Neural cell (in vitro differentiated cells): ENCODE data around the gene FXR1. TPM values are rescaled to one million over a fixed set of nuclear protein-coding genes. Genes with fewer than 3 reads are reported as not detected.

ENCODE experiments used
- H2AFZ ChIP-seq: fragments of 200-600, 300-800 bp; sonication (generic), shearing (Covaris generic); 2 replicates; pipeline ENCODE4 v1.6.0; 2014; ENCODE audit warnings: low read depth, mild to moderate bottlenecking, antibody characterized with exemption, low read length, moderate library complexity
- H3F3A ChIP-seq: fragments of 200-600 bp; shearing (Covaris generic); 2 replicates; pipeline ENCODE4 v1.6.1; 2016; ENCODE audit warnings: mild to moderate bottlenecking, moderate library complexity, mixed read lengths, antibody characterized with exemption, low read length; ENCODE audit not compliant: insufficient read depth, poor library complexity, severe bottlenecking
- H3K27ac ChIP-seq: fragments of 200-600, 300-800 bp; sonication (generic), shearing (Covaris generic); 2 replicates; pipeline ENCODE4 v1.5.1; 2014; ENCODE audit warnings: mild to moderate bottlenecking, low read length, moderate library complexity
- H3K27me3 ChIP-seq: fragments of 300-800, 200-600 bp; sonication (generic), shearing (Covaris generic); 2 replicates; pipeline ENCODE4 v1.6.0; 2014; ENCODE audit warnings: mild to moderate bottlenecking, low read depth, low read length, moderate library complexity; ENCODE audit not compliant: insufficient read depth
- H3K36me3 ChIP-seq: fragments of 300-800, 200-600 bp; sonication (generic), shearing (Covaris generic); 2 replicates; pipeline ENCODE4 v1.5.1; 2014; ENCODE audit warnings: mild to moderate bottlenecking, antibody characterized with exemption, low read length, moderate library complexity; ENCODE audit not compliant: insufficient read depth
- H3K4me2 ChIP-seq: fragments of 300-800, 200-600 bp; sonication (generic), shearing (Covaris generic); 2 replicates; pipeline ENCODE4 v1.6.0; 2014; ENCODE audit warnings: mild to moderate bottlenecking, low read length
- H3K4me3 ChIP-seq: fragments of 300-800, 200-600 bp; sonication (generic), shearing (Covaris generic); 2 replicates; pipeline ENCODE4 v1.5.1; 2014; ENCODE audit warnings: mild to moderate bottlenecking, low read length, moderate library complexity
- H3K79me2 ChIP-seq: fragments of 200-600 bp; shearing (Covaris generic); replicated peaks from 2 replicates; pipeline ENCODE4 v1.6.0; 2014; ENCODE audit warnings: mild to moderate bottlenecking, low read length, moderate library complexity; ENCODE audit not compliant: insufficient read depth
- H3K9ac ChIP-seq: fragments of 300-800, 200-600 bp; sonication (generic), shearing (Covaris generic); 2 replicates; pipeline ENCODE4 v1.6.1; 2016; ENCODE audit warnings: mild to moderate bottlenecking, low read length, mixed read lengths
- H3K9me2 ChIP-seq: fragments of 200-600 bp; shearing (Covaris generic); 2 replicates; pipeline ENCODE4 v1.6.1; 2016; ENCODE audit warnings: mild to moderate bottlenecking, low read length, mixed read lengths; ENCODE audit not compliant: insufficient read depth
- H3K9me3 ChIP-seq: fragments of 200-600, 300-800 bp; sonication (generic), shearing (Covaris generic); 2 replicates; pipeline ENCODE4 v1.6.1; 2016; ENCODE audit warnings: mild to moderate bottlenecking, mixed run types, low read length, moderate library complexity, mixed read lengths
- H4K20me1 ChIP-seq: fragments of 200-600 bp; shearing (Covaris generic); 2 replicates; pipeline ENCODE4 v1.6.1; 2016; ENCODE audit warnings: mild to moderate bottlenecking, mixed run types; ENCODE audit not compliant: insufficient read depth
- CTCF ChIP-seq: fragments of 450-650 bp; IDR thresholded peaks from 2 replicates; pipeline ENCODE4 v1.5.1; 2014; ENCODE audit warnings: antibody characterized with exemption, mild to moderate bottlenecking, moderate library complexity; ENCODE audit not compliant: poor library complexity, severe bottlenecking
- EP300 ChIP-seq: fragments of 450-650 bp; conservative IDR thresholded peaks from 2 replicates; pipeline ENCODE4 v1.6.1; 2014; ENCODE audit warnings: antibody characterized with exemption, mild to moderate bottlenecking, moderate library complexity; ENCODE audit not compliant: poor library complexity, severe bottlenecking
- EZH2 ChIP-seq: fragments of 200-600, 300-800 bp; shearing (Covaris generic), sonication (generic); IDR thresholded peaks from 2 replicates; pipeline ENCODE4 v1.6.1; 2014; ENCODE audit warnings: antibody characterized with exemption, low read length, borderline replicate concordance, mild to moderate bottlenecking; ENCODE audit not compliant: insufficient read depth, poor library complexity, severe bottlenecking
- MXI1 ChIP-seq: fragments of 450-650 bp; conservative IDR thresholded peaks from 2 replicates; pipeline ENCODE4 v1.6.1; 2014; ENCODE audit warnings: antibody characterized with exemption, mild to moderate bottlenecking; ENCODE audit not compliant: poor library complexity, severe bottlenecking
- POLR2AphosphoS5 ChIP-seq: IDR thresholded peaks from 2 replicates; pipeline ENCODE4 v1.6.1; 2012
- RAD21 ChIP-seq: fragments of 450-650 bp; conservative IDR thresholded peaks from 2 replicates; pipeline ENCODE4 v1.6.1; 2014; ENCODE audit warnings: antibody characterized with exemption, mild to moderate bottlenecking, moderate library complexity
- REST ChIP-seq: IDR thresholded peaks from 2 replicates; pipeline ENCODE4 v1.6.1; 2012; ENCODE audit warnings: borderline replicate concordance
- SMC3 ChIP-seq: fragments of 450-650 bp; conservative IDR thresholded peaks from 2 replicates; pipeline ENCODE4 v1.6.1; 2014; ENCODE audit warnings: antibody characterized with exemption, mild to moderate bottlenecking, moderate library complexity; ENCODE audit not compliant: poor library complexity
- TAF1 ChIP-seq: IDR thresholded peaks from 2 replicates; pipeline ENCODE4 v1.6.1; 2012; ENCODE audit warnings: low read depth
- polyA plus RNA-seq: library from polyadenylated mRNA; depleted of rRNA; stranded (reverse); fragments of >200 nt; gene quantifications from 2 replicates; pipeline ENCODE4 v1.2.3, GENCODE V29; 2014

FXR1 gene
- polyA plus RNA-seq, 1 donor from 2014 or later: 109 TPM

- Histone ChIP-seq H2AFZ (no peak overlapping the region), H3F3A (no peaks in the 10 kb centered on the region), H4K20me1 (no peaks in the 10 kb centered on the region), H3K9ac (no peak overlapping the region), H3K27me3 (no peaks in the 10 kb centered on the region), H3K36me3 (no peaks in the 10 kb centered on the region), H3K9me2 (no peaks in the 10 kb centered on the region), H3K27ac (no peak overlapping the region), H3K79me2 (no peaks in the 10 kb centered on the region), H3K4me2 (no peak overlapping the region), H3K4me3 (no peak overlapping the region), H3K9me3 (no peaks in the 10 kb centered on the region)
- TF ChIP-seq POLR2AphosphoS5 (no peak), REST (no peak), EP300 (no peak), RAD21 (no peak), SMC3 (no peak), CTCF (no peak), EZH2 (no peak), MXI1 (no peak), TAF1 (no peak)
Observed at GRCh38 chr3:181017690-181018089, 105.2 kb downstream of the FXR1 start.

- Histone ChIP-seq H3F3A (no peaks in the 10 kb centered on the region), H4K20me1 (no peaks in the 10 kb centered on the region), H2AFZ (no peak overlapping the region), H3K79me2 (no peaks in the 10 kb centered on the region), H3K4me2 (no peak overlapping the region), H3K4me3 (no peak overlapping the region), H3K27me3 (no peaks in the 10 kb centered on the region), H3K36me3 (no peaks in the 10 kb centered on the region), H3K9me2 (no peaks in the 10 kb centered on the region), H3K9me3 (no peaks in the 10 kb centered on the region), H3K9ac (no peak overlapping the region), H3K27ac (no peak overlapping the region)
- TF ChIP-seq CTCF (no peak), EZH2 (no peak), MXI1 (no peak), EP300 (no peak), SMC3 (no peak), REST (no peak), POLR2AphosphoS5 (no peak), RAD21 (no peak)
Observed at GRCh38 chr3:181025204-181025603, 112.7 kb downstream of the FXR1 start.
